ENCODE measurements around the gene DNER. TPM values are rescaled to one million over a fixed set of nuclear protein-coding genes. Genes with fewer than 3 reads are reported as not detected.

DNER gene
- total and polyA plus RNA-seq, 2 of the 13 experiments (the other 11 are each of a cell fraction or from before 2014, with no cell fraction given) = not detected

DNA sequence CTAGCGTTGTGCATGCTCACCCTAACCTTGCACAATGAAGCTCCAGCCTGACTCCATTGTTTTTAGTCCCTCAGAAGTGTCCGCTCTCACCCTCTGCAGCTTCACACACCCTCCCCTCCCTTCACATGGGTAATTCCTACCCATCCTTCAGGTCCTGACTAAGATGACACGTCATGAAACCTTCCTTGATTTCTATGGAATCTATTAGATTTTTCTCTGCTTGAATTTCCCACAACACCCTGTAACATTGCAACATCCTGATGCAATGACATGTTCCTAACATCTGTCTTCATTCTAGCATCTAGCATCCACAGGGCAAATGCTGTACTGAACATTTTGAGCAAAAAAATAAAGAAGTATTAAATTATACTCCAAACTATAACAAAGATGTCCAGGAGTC, 366.2 kb downstream of the DNER start:
- peaks cover 31% of the 10 kb centered on the region for H3K9me3 ChIP-seq (ENCODE audit: low read length)
- ATAC-seq (no peak), FAIRE-seq (no peak), DNase-seq (ENCODE audit: low spot score) (no peak)
- ChIA-PET POLR2A (no interaction called here), CTCF (ENCODE audit: low intra/inter-chr PET ratio, low total read pairs) (no interaction called here)
- no peaks in the 10 kb centered on the region for H3K27me3 ChIP-seq (ENCODE audit: control insufficient read depth in 1 of 2, insufficient read depth in 2 of 2, low read length in 2 of 2)
- H3K4me1 ChIP-seq (ENCODE audit: insufficient read depth, low read length) = no peaks in the 10 kb centered on the region
- no peaks in the 10 kb centered on the region for H3K79me2 ChIP-seq (ENCODE audit: insufficient read depth, low read length)
- WGBS (ENCODE audit: low lambda C conversion rate) = 29% methylated on average over 3 of the region's 3 CpGs
- BruUV-seq (replicated peaks) = no TSS peak
- in situ Hi-C loops (cut with HindIII; ENCODE audit: extremely low pct_ligation_motif_present, low pct_unique_long_range_greater_than_20kb) (loop anchor here (10.0 kb wide), 1 partner anchor 237 kb away; no protein-coding TSS in a partner anchor), intact Hi-C loops (cut with micrococcal nuclease; ENCODE audit: unreplicated experiment) (no loop called here)
- H3K36me3 ChIP-seq (replicated peaks in 1 of 2; ENCODE audit: control insufficient read depth in 1 of 2, insufficient read depth in 2 of 2, low read length in 2 of 2) = no peaks in the 10 kb centered on the region
- no peak overlapping the region for H2AFZ ChIP-seq (ENCODE audit: low read length)
- H3K27ac ChIP-seq (ENCODE audit: extremely low read length, insufficient read depth, low read length) = no peak overlapping the region
- no peak overlapping the region for H3K4me2 ChIP-seq (ENCODE audit: low read depth, low read length)
- H4K20me1 ChIP-seq (ENCODE audit: insufficient read depth, low read length) = no peaks in the 10 kb centered on the region
- H3K9ac ChIP-seq (ENCODE audit: insufficient read depth, low read depth, low read length) = no peak overlapping the region
- TF ChIP-seq CREB1 (IDR thresholded peaks at IDR 0.05) (peak; percentile 55; the same call in 1 of the 2 replicates), CREB1 (CRISPR knock-in tag; IDR thresholded peaks at IDR 0.05) (no peak)
- TF ChIP-seq, protein P1, sequence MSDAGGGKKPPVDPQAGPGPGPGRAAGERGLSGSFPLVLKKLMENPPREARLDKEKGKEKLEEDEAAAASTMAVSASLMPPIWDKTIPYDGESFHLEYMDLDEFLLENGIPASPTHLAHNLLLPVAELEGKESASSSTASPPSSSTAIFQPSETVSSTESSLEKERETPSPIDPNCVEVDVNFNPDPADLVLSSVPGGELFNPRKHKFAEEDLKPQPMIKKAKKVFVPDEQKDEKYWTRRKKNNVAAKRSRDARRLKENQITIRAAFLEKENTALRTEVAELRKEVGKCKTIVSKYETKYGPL (CRISPR knock-in tag; IDR thresholded peaks at IDR 0.05) = no peak
- no peak overlapping the region for H3K4me3 ChIP-seq (replicated peaks in 1 of 3; ENCODE audit: insufficient read depth in 1 of 3, low read depth in 2 of 3, low read length in 3 of 3)

DNA sequence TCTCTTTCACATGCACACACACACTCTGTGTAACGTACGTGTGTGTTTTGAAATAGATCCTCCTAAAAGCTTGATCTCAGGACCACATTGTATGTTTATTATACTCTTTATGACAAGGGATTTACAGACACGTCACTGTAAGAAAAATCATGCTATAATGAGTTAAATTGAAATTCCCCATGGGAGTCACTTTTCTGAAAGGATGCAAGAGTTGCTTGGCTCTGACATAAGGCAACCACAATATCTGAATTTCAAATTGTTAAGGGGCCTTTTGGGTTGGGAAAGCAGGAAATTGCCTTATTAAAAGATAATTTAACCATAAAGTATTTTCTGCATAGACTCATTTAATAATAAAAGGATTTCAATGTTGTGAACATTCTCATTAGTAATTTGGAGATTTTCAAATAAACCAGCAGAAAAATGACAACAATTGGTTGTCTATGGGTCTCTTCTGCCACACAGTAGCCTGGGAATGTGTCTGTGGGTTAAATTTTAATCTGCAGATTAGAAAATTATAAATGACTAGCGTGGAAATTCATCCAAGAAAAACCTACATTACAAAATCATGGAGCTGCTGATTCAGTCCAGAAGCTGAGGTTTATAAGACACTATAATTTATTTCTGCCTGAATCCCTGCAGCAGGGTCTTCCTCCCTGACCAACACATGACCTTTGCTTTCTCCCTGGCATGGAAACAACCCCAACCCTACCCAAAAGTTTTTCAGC, 367.4 kb downstream of the DNER start:
- H3K27ac ChIP-seq (ENCODE audit: extremely low read length, insufficient read depth, low read length) = no peak overlapping the region
- no peak overlapping the region for H3K4me2 ChIP-seq (ENCODE audit: low read depth, low read length)
- WGBS (ENCODE audit: low lambda C conversion rate) = 12% methylated on average over 4 of the region's 4 CpGs
- ChIA-PET CTCF (ENCODE audit: low intra/inter-chr PET ratio, low total read pairs) (no interaction called here), POLR2A (no interaction called here)
- H3K36me3 ChIP-seq (replicated peaks in 1 of 2; ENCODE audit: control insufficient read depth in 1 of 2, insufficient read depth in 2 of 2, low read length in 2 of 2) = no peaks in the 10 kb centered on the region
- no peak overlapping the region for H3K4me3 ChIP-seq (replicated peaks in 1 of 3; ENCODE audit: insufficient read depth in 1 of 3, low read depth in 2 of 3, low read length in 3 of 3)
- no peaks in the 10 kb centered on the region for H3K4me1 ChIP-seq (ENCODE audit: insufficient read depth, low read length)
- no peak overlapping the region for H2AFZ ChIP-seq (ENCODE audit: low read length)
- BruUV-seq (replicated peaks) = no TSS peak
- FAIRE-seq (no peak), DNase-seq (ENCODE audit: low spot score) (no peak), ATAC-seq (no peak)
- H3K9ac ChIP-seq (ENCODE audit: insufficient read depth, low read depth, low read length) = no peak overlapping the region
- peaks cover 29% of the 10 kb centered on the region for H3K9me3 ChIP-seq (ENCODE audit: low read length)
- TF ChIP-seq CREB1 (IDR thresholded peaks at IDR 0.05) (0 out of 2 replicates have a peak, but pooled peaks have one; percentile 32), CREB1 (CRISPR knock-in tag; IDR thresholded peaks at IDR 0.05) (no peak)
- TF ChIP-seq, protein P2, sequence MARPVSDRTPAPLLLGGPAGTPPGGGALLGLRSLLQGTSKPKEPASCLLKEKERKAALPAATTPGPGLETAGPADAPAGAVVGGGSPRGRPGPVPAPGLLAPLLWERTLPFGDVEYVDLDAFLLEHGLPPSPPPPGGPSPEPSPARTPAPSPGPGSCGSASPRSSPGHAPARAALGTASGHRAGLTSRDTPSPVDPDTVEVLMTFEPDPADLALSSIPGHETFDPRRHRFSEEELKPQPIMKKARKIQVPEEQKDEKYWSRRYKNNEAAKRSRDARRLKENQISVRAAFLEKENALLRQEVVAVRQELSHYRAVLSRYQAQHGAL (CRISPR knock-in tag; IDR thresholded peaks at IDR 0.05; ENCODE audit: not compliant biosample characterization) = no peak
- no peaks in the 10 kb centered on the region for H4K20me1 ChIP-seq (ENCODE audit: insufficient read depth, low read length)
- in situ Hi-C loops (cut with HindIII; ENCODE audit: extremely low pct_ligation_motif_present, low pct_unique_long_range_greater_than_20kb) = loop anchor here (10.0 kb wide), 1 partner anchor 238 kb away; no protein-coding TSS in a partner anchor
- no peaks in the 10 kb centered on the region for H3K79me2 ChIP-seq (ENCODE audit: insufficient read depth, low read length)
- H3K27me3 ChIP-seq (ENCODE audit: control insufficient read depth in 1 of 2, insufficient read depth in 2 of 2, low read length in 2 of 2) = no peaks in the 10 kb centered on the region
- intact Hi-C loops (cut with micrococcal nuclease; ENCODE audit: unreplicated experiment) = no loop called here

Measured in HepG2 (cell line).